Endothelial cell of hepatic sinusoid (primary cell): ENCODE data around the gene ING5.
"Not testable (repeated sequence)": the region's sequence is repeated elsewhere in the genome, so short reads cannot be mapped to it uniquely, and the experiment has no call there.

Experiments
- in situ Hi-C: cut with HindIII; loops from 2 replicates; pipeline ENCODE4 v1.10.0; 2017; ENCODE audit warnings: low sequenced_read_pairs

The ING5 gene

DNA sequence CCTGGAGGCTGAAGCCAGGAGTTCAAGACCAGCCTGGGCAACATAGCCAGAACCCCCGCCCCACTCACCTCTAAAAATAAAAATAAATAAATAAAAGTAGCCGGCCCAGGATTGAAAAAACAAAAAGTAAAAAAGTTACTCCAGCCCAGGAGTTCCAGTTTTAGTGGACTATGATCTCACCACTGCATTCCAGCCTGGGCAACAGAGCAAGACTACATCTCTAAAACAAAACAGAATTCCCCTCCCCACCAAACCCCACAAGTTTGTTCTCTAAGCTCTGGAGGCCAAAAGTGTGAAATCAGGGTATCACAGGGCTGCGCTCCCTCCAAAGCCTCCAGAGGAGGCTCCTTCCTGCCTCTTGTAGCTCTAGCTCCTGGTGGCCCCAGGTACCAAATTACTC, 34.3 kb downstream of the ING5 start:
- in situ Hi-C loops = no loop called here

DNA sequence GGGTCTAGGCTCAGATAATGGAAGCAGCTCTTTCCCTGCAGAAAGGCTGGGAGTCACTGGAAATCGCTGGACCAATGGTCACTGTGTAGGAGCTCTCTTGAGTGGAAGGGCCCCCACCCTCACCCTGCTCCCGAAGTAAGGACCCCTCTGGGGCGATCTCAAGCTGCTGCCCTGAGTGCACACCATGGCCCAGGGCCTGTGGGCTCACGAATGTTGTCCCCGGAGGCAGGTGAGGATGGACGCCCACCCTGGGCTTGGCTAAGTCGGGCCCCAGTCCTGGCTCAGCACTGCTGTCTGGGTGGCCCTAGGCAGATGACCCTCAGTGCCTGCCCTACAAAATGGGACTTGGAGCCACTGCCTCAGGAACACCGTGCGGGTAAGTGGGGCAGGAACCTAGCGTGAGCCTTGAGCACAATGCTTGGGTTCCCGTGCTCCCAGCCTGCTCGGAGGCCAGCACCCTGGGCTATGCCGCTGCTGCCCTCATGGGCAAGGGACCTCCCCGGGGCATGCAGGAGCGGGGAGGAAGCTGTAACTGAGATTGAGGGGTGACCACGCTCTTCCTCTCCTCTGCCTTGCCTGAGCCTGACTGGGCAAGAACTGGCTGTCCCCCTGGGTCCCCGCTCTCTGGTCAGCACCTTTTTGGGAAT, 36.3 kb downstream of the ING5 start:
- in situ Hi-C loops = no loop called here

DNA sequence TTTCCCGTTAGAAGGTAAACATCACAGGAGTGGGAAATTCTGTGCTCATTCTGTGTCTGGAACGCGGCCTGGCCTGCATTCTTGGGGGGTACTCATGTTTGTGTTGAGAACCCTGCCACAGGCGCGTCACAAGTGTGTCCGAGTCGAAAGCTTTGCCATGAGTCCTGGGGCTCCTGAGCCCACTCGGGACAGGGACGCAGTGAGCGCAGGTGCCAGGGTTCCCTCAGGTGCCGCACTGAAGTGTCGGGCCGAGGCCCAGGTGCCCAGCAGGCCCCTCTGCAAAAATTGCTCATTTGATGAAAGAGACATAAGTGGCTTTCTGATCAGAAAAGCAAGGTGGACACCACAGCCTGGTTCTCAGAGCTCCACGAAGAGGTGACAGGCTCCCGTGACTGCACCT, 37.3 kb downstream of the ING5 start:
- in situ Hi-C loops = no loop called here

DNA sequence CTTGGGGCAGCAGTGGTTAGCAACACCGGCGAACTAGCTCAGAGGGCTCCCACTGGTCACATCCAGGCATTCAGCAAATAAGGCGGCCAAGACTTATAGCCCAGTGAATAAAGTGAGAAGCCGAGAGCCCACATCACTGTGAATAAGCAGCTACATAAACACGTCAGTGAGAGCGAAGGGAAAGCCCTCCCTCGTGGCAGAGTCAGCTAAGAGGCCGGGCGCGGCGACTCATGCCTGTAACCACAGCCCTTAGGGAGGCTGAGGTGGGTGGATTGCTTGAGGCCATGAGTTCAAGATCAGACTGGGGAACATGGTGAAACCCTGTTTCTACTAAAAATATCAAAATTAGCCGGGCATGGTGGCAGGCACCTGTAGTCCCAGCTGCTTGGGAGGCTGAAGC, 37.8 kb downstream of the ING5 start:
- in situ Hi-C loops = no loop called here

DNA sequence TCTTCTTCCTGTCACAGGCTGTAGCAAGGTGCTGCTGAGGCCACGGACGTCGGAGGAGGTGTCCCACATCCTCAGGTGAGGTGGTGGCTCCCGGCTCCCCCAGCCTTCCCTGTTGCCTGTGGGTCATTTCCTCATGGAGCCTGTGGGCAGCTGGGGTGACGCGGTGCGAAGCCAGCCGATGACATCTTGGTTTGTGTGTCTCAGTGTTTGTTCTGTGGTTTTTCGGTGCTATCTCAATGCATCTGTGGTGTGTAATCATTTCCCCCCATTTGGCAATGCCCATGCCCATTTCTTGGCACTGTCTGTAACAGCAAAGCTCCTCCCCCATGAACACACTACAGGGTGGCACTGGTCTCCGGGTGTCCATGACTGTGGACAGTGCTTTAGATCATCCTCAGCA, 39.2 kb downstream of the ING5 start:
- in situ Hi-C loops = no loop called here

DNA sequence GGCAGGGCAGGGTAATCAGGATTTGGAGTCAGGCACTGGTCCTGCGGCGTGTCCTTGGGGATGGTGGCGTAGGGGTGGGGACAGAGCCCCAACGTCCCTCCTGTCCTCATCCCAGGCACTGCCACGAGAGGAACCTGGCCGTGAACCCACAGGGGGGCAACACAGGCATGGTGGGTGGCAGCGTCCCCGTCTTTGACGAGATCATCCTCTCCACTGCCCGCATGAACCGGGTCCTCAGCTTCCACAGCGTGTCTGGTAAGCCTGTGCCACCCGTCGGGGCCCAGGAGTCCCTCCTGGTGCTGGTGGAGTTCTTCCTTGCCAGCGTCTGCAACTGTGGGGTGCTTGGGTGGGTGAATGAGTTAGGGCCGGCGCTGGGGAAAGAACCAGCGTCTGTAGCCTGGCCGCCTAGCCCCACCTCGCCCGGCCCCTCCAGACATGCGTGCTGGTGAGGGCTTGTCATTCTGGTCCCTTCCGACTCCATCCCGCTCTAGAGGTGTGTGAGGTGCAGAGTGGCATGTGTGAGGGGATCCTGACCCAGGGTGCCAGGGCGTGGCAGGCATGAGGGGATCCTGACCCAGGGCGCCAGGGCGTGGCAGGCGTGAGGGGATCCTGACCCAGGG, 40.6 kb downstream of the ING5 start:
- in situ Hi-C loops = no loop called here

DNA sequence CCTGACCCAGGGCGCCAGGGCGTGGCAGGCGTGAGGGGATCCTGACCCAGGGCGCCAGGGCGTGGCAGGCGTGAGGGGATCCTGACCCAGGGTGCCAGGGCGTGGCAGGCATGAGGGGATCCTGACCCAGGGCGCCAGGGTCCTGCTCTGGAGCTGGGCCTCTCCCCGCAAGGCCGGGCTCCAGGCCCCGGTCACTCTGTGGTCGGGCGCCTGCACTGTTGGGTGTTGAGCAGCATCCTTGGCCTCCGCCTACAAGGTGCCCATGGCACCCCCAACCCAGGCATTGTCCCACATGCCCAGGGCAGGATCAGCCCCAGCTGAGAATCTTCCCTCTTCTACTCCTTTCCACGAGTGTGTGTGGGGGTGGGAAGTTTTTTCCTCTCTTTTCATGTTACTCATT, 41.2 kb downstream of the ING5 start:
- in situ Hi-C loops = not testable (repeated sequence)

DNA sequence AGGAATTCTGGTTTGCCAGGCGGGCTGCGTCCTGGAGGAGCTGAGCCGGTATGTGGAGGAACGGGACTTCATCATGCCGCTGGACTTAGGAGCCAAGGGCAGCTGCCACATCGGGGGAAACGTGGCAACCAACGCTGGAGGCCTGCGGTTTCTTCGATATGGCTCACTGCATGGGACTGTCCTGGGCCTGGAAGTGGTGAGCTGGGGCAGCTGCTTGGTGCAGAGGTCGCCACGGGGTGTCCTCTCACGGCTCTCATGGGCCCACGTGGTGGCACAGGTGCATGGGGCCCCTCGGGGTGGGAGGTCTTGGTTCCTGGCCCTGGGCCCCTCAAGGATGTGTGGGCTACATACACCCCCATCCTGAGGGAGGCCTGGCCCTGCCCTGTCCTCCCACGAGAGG, 41.8 kb downstream of the ING5 start:
- in situ Hi-C loops = no loop called here

DNA sequence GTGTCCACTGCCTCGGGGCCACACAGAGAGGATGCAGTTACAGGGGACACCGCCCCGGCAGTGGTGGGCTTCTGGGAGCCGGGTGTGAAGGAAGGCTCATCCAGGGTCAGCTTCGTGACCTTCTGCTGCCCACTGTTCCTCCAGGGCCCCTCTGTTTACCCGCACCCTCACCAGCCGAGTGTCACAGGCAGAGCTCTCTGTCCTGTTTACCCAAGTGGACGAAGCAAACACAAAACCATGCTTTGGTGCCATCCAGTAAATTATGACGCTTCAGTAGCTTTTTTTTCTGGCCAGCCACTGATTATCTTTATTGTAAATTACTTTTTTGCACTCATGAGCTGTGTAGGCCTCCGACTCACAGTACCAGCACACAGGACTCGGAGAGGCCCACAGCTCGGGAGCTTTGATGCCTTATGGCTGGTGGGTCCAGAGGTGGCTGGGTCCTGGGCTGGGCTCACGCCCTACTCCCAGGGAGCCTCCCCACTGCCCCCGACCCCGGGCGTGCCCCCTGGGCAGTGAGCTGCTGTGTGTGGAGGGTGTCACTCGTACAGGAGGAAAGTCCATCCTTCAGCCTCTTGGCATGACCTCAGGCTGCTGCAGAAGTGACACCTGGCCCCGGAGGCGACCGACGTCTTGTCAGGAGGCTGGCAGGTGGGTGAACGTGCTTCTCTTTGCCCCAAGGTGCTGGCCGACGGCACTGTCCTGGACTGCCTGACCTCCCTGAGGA, 42.4 kb downstream of the ING5 start:
- in situ Hi-C loops = no loop called here

DNA sequence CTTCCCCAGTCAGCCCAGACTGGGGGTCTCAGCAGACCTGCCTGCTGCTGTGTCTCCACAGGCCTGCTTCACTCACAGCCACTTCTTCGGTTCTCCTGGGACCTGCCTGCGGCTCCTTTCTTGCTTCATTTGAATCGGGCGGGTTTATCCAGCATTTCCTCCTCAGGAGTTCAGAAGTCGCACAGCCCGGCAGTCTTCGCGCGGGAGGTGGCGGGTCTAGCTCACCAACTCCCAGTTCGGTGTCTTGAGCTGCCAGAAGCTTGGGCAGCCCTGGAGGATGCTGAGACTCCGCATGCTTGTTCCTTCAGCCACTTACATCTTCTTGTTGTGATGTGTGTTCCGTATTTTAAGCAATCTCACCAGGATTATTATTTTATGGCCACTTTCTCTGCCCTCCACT, 43.4 kb downstream of the ING5 start:
- in situ Hi-C loops = no loop called here

DNA sequence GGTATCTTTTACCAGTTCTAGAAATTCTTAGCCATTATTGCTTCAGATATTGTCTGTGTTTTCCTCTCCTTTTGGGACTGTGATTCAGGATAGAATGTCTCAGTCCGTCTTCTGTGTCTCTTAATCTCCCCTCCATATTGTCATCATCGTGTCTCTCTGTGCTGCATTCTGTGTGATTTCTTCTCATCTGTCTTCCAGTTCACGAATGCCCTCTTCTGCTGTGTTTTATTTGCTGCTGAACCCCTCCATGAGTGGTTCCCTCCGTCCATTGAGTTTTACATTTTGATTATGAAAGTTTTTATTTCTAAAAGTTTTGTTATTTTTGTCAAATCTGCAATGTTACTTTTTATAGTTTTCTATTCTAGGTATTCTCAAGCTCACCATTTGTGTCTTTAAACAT, 44.2 kb downstream of the ING5 start:
- in situ Hi-C loops = no loop called here

DNA sequence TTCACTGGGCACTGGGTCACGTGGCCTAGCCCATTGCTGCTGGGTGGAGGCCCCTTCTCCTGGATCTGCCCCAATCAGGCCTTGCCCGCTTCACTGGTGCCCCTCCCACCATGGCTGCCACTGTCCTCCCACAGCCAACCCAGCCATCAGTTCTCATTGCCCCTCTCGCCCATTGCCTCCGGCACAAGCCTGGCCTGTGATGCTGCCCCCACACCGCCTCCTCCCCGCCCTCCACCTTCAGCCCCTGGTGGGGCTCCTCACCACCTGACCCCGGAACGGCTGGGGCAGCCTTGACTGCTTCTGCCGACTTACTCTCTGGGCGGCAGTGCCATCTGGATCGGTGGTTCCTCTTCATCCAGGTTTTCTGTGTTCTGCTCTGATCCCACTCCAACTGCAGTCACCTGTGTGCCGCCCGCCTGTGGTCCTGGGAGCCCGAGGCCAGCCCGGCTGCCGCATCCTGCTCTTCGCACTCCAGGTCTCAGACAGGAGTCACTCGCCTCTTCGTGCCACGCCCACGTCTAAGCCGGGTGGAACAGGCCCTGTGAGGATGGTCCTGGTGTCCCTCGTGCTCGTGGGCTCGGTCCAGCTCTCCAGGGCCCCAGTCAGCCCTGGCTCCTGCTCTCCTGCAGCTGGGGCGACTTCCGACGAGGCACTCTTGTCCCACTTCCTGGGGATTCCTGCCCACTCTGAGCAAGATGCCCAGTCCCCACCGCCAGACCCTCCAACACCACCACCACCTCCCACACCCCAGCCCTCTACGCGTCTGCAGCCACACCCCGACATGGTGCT, 46.8 kb downstream of the ING5 start:
- in situ Hi-C loops = no loop called here

DNA sequence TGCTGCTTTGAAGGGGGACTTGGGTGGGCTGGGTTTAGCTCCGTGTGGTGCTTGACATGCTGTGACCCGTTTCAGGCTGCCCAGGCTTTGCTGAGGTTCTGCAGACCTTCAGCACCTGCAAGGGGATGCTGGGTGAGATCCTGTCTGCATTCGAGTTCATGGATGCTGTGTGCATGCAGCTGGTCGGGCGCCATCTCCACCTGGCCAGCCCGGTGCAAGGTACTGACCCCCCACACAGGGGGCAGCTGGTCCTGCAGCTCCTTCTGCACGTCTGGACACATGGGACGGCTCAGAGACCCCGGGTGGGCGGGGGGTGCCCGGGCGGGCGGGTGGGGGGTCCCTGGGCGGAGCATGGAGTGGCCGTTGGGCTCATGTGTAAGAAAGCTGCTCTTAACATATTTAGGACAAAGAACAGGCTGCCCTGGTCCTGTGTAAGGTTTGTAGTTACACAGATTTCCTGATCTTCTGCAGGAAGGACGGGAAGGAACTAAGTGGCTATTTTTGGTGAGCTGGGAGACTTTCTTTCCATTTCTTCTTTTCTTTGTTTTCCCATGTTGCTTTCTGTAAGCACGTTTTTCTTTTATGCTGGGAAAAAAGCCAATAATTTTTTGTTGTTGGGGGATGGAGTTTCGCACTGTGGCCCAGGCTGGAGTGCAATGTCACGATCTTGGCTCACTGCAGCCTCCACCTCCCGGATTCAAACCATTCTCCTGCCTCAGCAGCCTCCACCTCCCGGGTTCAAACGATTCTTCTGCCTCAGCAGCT, 48.4 kb downstream of the ING5 start:
- in situ Hi-C loops = no loop called here

DNA sequence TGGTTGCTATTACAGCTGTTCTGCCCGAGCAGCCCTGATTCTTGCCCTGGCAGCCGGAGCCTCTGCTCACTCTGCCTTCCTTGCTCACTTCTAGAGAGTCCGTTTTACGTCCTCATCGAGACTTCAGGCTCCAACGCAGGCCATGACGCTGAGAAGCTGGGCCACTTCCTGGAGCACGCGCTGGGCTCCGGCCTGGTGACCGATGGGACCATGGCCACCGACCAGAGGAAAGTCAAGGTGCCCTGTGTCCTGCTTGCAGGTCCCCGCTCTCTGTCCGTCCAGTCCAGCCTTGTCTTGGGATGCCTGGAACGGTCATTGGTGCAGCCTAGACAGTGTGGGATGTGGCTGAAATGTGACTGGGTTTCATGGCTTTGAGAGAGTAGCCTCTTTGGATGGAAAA, 49.3 kb downstream of the ING5 start:
- in situ Hi-C loops = no loop called here

DNA sequence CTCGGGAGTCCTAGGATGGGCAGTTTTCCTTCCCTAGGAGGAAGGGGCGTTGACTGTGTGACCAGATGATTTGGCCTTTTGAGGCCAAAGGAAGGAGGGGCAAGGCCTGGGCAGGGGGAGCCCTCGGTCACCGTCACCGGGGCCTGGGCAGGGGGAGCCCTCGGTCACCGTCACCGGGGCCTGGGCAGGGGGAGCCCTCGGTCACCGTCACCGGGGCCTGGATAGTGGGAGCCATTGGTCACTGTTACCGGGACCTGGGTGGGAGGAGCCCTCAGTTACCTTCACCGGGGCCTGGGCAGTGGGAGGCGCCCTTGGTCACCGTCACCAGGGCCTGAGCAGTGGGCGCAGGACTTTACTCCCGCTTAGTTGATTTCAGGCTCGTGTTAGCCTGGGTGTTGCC, 49.9 kb downstream of the ING5 start:
- in situ Hi-C loops = no loop called here

DNA sequence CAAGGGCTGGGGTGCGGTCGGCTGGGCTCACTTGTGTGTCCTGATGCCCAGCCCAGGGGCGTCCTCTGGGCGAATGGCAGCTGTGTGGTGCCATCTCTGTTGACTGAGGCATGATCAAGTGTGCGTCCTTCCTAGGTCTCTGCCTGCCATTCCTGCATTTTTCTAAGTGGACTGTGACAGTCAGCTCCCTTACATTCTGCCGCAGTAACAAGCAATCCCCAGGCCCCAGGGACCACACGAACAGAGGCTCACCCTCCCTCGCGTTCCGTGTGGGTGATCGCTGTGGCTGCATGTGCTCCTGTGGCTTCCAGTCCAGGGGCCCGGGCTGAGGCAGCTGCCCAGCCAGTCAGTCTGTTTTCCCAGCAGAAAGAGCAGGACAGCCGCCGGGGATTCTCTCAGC, 50.4 kb downstream of the ING5 start:
- in situ Hi-C loops = no loop called here

DNA sequence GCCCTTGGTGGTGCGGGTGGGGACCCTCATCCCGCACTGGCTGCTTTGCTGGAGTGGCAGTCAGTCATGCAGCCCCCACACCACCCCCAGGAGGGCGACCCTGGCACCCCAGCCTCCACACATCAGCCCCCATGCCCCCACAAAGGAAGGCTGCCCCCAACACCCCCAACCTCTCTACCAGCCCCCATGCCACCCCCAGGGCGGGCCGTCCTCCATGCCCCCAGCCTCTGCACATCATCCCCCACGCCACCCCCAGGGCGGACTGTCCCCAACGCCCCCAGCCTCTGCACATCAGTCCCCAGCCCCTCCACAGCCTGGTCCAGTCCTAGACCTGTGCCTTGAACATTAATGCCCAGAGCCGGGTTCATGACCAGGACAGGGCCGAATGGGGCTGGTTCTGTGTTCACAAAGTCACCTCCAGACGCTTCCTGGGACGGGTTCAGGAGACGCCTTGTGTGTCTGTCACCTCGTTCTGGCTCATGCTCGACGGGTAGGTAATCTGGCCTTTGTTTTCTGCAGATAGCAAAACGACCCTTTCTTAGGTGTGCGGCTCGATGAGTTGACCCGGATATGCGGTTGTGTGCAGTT, 50.9 kb downstream of the ING5 start:
- in situ Hi-C loops = no loop called here

DNA sequence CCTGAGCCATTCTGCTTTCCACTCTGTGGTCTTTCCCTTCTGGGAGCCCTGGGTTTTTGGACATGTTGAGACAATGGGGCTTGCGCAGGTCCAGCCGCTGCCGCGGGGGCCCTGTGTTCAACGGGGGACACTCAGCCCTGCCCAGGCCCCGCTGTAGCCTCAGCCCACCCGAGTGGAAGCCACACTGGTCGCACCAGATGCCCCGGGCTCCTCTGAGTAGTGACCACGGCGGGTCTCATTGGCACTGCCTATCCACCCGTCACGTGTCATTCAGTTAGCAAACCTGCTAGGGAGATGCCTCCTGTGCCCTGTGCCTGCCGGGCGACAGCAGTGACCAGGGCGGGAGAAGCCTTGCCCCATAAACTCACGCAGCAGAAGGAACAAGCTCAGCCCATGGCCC, 51.7 kb downstream of the ING5 start:
- in situ Hi-C loops = no loop called here

DNA sequence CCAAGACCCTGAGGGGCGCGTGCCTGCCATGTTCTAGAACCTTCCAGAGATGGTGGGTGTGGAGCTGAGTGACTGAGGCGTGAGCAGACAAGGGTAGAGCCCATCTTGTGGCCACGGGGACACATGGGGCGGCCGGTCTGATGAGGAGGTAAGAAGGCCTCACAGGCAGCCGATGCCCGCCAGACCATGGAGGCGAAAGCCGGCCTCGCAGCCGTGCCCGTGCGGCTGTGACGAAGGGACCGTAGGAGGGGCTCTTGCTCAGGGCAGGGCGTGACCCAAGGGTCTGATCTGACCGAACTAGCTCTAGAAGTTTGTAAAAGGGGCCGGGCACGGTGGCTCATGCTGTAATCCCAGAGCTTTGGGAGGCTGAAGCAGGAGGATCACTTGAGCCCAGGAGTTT, 52.2 kb downstream of the ING5 start:
- in situ Hi-C loops = no loop called here

DNA sequence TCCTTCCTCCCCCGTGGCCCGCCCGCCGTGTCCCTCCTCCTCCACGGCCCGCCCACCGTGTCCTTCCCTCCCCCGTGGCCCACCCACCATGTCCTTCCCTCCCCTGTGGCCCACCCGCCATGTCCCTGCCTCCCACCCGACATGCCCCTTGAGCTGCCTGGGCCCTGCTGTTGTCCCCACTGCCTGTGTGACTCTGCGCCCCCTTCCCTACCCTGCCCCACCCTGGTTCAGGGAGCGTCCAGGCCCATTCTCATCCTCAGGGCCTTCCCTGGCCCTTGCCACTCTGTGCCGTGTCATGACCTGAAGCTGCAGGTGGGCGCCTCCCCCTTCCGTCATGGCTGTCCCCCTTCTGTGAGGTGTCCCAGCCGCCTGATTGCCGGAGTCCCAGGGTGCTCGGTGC, 53.3 kb downstream of the ING5 start:
- in situ Hi-C loops = no loop called here

DNA sequence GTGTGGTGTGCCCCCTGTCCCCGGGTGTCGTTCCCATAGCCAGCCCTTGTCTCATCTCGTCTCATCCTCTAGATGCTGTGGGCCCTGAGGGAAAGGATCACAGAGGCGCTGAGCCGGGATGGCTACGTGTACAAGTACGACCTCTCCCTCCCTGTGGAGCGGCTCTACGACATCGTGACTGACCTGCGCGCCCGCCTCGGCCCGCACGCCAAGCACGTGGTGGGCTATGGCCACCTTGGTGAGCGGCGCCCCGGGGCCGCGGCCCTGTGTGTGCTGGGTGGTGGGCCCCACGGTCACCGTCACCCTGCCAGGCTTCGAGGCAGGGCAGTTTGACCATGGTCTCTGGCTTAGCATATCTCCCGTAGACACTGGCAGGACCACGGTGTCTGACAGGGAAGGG, 53.9 kb downstream of the ING5 start:
- in situ Hi-C loops = no loop called here
